Testis (tissue), 3 donors: Measurements from ENCODE around the gene HAGH. TPM values are rescaled to one million over a fixed set of nuclear protein-coding genes. Genes with fewer than 3 reads are reported as not detected.

Source experiments
- DNase-seq: peaks from one replicate; pipeline ENCODE4 v3.0.0-alpha.2; 2019
- H3K27ac ChIP-seq, 2 donors: fragments of 200-600 bp; sonication (generic); one replicate each; pipeline ENCODE4 v1.5.1; 2019
- H3K27me3 ChIP-seq: fragments of 200-600 bp; sonication (generic); one replicate; pipeline ENCODE4 v1.5.1; 2019
- H3K36me3 ChIP-seq: fragments of 200-600 bp; sonication (generic); one replicate; pipeline ENCODE4 v1.5.1; 2017; ENCODE audit warnings: low read depth; ENCODE audit errors: missing control alignments
- H3K4me1 ChIP-seq: fragments of 200-600 bp; sonication (generic); one replicate; pipeline ENCODE4 v1.5.1; 2019
- H3K4me3 ChIP-seq, 2 donors: fragments of 200-600 bp; sonication (generic); one replicate each; pipeline ENCODE4 v1.5.1; 2017 to 2019
- H3K9me3 ChIP-seq: fragments of 200-600 bp; sonication (generic); one replicate; pipeline ENCODE4 v1.5.1; 2017
- CTCF ChIP-seq, 3 experiments: fragments of 450-650 bp in 2 of 3; fragments of 200-600 bp in 1 of 3; sonication (generic) in 1 of 3; IDR thresholded peaks; one replicate each; pipeline ENCODE4 v1.5.1; 2016 to 2019; ENCODE audit warnings: antibody characterized with exemption in 3 of 3, mild to moderate bottlenecking in 2 of 3, moderate library complexity in 1 of 3
- POLR2A ChIP-seq: fragments of 450-650 bp; IDR thresholded peaks from one replicate; pipeline ENCODE4 v1.6.1; 2017; ENCODE audit warnings: antibody characterized with exemption, mild to moderate bottlenecking, moderate library complexity
- WGBS, 2 donors: methylation state at CpG; one replicate each; pipeline ENCODE4 v1.1.5; 2018; 5-methylcytosine and 5-hydroxymethylcytosine counted together
- intact Hi-C: fragments of 100-400 bp; cut with DNase I; formaldehyde crosslinking; loops from one replicate; pipeline ENCODE4 v1.15.1; 2023; ENCODE audit warnings: low total_unique reads
- polyA plus RNA-seq: library from polyadenylated mRNA; stranded (reverse); fragments of 350-450 nt; fragmentation: Illumina TruSeq; extraction: RNeasy Lipid Tissue Mini Kit (QIAGEN cat#74804); gene quantifications from one replicate; pipeline ENCODE4 v1.2.3, GENCODE V29; 2014; ENCODE audit warnings: low read depth, low replicate concordance; ENCODE audit not compliant: insufficient read depth
- total RNA-seq, 2 donors: library from RNA; depleted of rRNA; stranded (reverse); fragments of >200 nt; gene quantifications; one replicate each; pipeline ENCODE4 v1.2.3, GENCODE V29; 2016

Gene HAGH
- total and polyA plus RNA-seq, 3 donors from 2014 or later: 163 to 266 (median 176) TPM

DNA sequence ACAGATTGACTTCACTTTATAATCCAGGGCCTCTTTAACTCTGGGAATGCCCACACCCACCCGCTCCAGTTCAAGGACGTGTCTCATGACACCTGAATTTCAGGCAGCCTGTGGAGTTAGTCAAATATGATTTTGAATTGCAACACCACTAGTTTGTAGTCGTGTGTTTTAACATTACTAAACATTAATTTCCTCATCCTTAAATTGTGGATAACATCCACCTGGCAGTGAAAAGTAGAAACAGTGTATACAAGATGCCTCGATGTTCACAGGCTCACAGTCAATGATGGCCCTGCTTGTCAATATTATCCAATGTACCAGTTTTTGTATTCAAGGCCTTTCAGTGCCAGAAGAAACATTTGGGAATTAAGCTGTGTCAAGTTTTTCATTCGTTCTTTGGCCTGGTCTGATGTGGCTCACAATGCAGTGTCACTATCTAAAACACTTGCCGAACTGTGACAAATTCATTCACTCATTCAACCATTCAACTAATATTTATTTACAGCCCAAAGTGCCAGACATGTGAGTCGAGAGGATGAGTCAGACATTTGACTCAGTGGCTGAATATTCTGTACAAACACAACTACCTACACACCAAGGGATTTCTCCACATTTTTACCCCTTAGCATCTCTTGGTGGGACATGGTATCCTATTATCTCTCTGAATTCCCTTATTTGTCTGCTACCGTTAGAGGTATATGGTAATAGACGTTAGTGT lies 43.9 kb upstream of the HAGH start:
- DNase-seq: no peak
- intact Hi-C loops: no loop called here
- Histone ChIP-seq H3K4me3 (no peak overlapping the region), H3K27me3 (no peaks in the 10 kb centered on the region), H3K4me1 (no peaks in the 10 kb centered on the region), H3K27ac (no peak overlapping the region), H3K36me3 (no peaks in the 10 kb centered on the region), H3K9me3 (no peaks in the 10 kb centered on the region)
- WGBS, 2 donors: 47 to 57% methylated on average over 9 of the region's 9 CpGs
- TF ChIP-seq CTCF (IDR thresholded peaks at IDR 0.05): no peak
- TF ChIP-seq POLR2A: no peak

DNA sequence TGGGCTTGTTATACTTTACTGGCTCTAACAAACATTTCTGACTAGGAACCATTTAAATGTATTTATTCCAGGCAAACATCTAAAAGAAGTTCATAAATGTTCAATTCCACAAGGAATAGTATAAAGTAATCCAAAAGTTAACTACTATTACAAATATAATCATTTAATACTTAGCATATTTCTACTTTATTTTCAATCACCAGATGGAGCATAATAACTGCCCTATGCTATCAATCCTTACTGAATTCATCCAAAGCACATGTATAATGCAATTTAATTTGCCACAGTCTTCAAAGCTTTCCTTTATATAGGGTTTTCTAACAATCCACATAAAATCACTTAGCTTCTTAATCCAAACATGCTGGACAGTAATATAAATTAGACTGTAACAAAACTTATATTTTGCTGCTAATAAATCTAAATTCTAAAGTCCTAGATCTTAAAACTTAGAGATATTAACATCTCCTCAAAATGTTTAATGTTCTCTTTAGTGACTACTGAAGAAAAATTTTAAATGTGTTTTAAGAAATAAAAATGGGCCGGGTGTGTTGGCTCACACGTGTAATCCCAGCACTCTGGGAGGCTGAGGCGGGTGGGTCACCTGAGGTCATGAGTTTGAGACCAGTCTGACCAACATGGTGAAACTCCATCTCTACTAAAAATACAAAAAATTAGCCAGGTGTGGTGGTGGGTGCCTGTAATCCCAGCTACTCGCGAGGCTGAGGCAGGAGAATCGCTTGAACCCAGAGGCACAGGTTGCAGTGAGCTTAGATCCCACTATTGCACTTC lies 39.5 kb upstream of the HAGH start:
- Histone ChIP-seq H3K36me3 (no peaks in the 10 kb centered on the region), H3K4me1 (no peaks in the 10 kb centered on the region), H3K27ac (no peak overlapping the region), H3K4me3 (no peak overlapping the region), H3K27me3 (no peaks in the 10 kb centered on the region), H3K9me3 (no peaks in the 10 kb centered on the region)
- no peak for DNase-seq
- 78 to 81% methylated on average over 6 of the region's 6 CpGs for WGBS, 2 donors
- no peak for TF ChIP-seq POLR2A
- intact Hi-C loops: no loop called here

GRCh38 chr16:1863681-1864460 lies 37.2 kb upstream of the HAGH start:
- no peak overlapping the region for H3K27ac ChIP-seq
- no peaks in the 10 kb centered on the region for H3K9me3 ChIP-seq
- H3K27me3 ChIP-seq: no peaks in the 10 kb centered on the region
- intact Hi-C loops: no loop called here
- TF ChIP-seq POLR2A: no peak
- peak in 1 of 3 experiments; percentile 71 for TF ChIP-seq CTCF (IDR thresholded peaks at IDR 0.05)
- no peaks in the 10 kb centered on the region for H3K36me3 ChIP-seq
- no peaks in the 10 kb centered on the region for H3K4me1 ChIP-seq
- no peak for DNase-seq
- WGBS, 2 donors: 24 to 39% methylated on average over 4 of the region's 4 CpGs
- no peak overlapping the region for H3K4me3 ChIP-seq

DNA sequence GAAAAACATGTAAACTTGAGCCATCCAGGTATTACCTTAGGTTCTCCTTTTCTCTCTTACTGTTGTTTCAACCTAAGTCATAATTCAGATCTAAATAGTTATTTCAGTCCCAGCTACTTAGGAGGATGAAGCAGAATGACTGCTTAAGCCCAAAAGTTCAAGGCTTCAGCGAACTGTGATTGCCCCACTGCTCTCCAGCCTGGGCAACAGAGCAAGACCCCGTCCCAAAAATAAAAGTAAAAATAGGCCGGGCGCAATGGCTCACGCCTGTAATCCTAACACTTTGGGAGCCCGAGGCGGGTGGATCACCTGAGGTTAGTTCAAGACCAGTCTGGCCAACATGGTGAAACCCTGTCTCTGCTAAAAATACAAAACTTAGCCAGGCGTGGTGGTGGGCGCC lies 35.8 kb upstream of the HAGH start:
- no peaks in the 10 kb centered on the region for H3K36me3 ChIP-seq
- H3K9me3 ChIP-seq: no peaks in the 10 kb centered on the region
- TF ChIP-seq POLR2A (no peak), CTCF (IDR thresholded peaks at IDR 0.05) (no peak)
- H3K27ac ChIP-seq: no peak overlapping the region
- H3K4me1 ChIP-seq: no peaks in the 10 kb centered on the region
- 83 to 84% methylated on average over 9 of the region's 9 CpGs for whole genome bisulfite sequencing, 2 donors
- no peak overlapping the region for H3K4me3 ChIP-seq
- intact Hi-C loops: no loop called here
- no peaks in the 10 kb centered on the region for H3K27me3 ChIP-seq
- DNase-seq: no peak

GRCh38 chr16:1861730-1862129 lies 35.1 kb upstream of the HAGH start:
- H3K9me3 ChIP-seq: no peaks in the 10 kb centered on the region
- H3K36me3 ChIP-seq: no peaks in the 10 kb centered on the region
- TF ChIP-seq CTCF (IDR thresholded peaks at IDR 0.05) (no peak), POLR2A (no peak)
- no peaks in the 10 kb centered on the region for H3K27me3 ChIP-seq
- intact Hi-C loops: no loop called here
- DNase-seq: no peak
- no peak overlapping the region for H3K4me3 ChIP-seq
- H3K4me1 ChIP-seq: no peaks in the 10 kb centered on the region
- WGBS, 2 donors: 78 to 86% methylated on average over 5 of the region's 5 CpGs
- no peak overlapping the region for H3K27ac ChIP-seq
